Bronchial epithelial cell (primary cell): ENCODE measurements around the gene AMY1C. TPM values are rescaled to one million over a fixed set of nuclear protein-coding genes. Genes with fewer than 3 reads are reported as not detected.

Experiments used
- DNase-seq: peaks from one replicate; pipeline ENCODE4 v3.0.0-alpha.2; 2010; ENCODE audit warnings: low read depth
- FAIRE-seq: peaks from 2 replicates; lab custom pipeline; 2011; peaks lifted over from hg19 to GRCh38; lab: Jason Lieb, UNC
- H3K27me3 ChIP-seq: 2 replicates; pipeline ENCODE4 v1.5.1; 2011; ENCODE audit warnings: low read length; ENCODE audit not compliant: control insufficient read depth, insufficient read depth
- H3K36me3 ChIP-seq: 2 replicates; pipeline ENCODE4 v1.5.1; 2011; ENCODE audit warnings: low read length; ENCODE audit not compliant: control insufficient read depth, insufficient read depth
- H3K4me3 ChIP-seq: 2 replicates; pipeline ENCODE4 v1.5.1; 2011; ENCODE audit warnings: mild to moderate bottlenecking, low read depth, low read length, control low read depth
- CTCF ChIP-seq: IDR thresholded peaks from 2 replicates; pipeline ENCODE4 v1.5.1; 2011; ENCODE audit warnings: mild to moderate bottlenecking, moderate library complexity, low read length, control low read depth, inconsistent platforms; ENCODE audit not compliant: insufficient read depth, severe bottlenecking
- total RNA-seq: library from RNA; depleted of rRNA; stranded (reverse); fragments of >200 nt; gene quantifications from 2 replicates; pipeline ENCODE4 v1.2.1, GENCODE V29; 2014

AMY1C gene
- total RNA-seq, 1 donor from 2014 or later, result 0.26 TPM

DNA sequence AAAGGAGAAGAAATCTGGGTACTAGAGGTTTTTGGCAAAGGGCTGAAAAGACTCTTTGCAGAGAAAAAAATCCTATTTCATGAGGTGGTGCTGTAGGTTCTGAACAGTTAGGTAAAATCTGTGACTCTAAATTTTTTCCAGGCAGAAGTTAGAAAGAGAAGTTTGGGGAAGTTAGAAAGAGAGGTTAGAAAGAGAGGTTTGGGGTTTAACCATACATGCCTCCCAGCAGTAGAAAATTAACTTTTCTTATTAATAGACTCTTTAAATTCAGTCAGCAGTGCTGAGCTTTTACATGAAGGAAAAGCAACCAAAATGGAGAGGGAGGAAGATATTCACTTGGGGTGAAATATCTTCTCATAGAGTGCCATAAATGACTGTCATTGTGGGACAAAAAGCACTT lies 12.2 kb downstream of the AMY1C start:
- no peak overlapping the region for H3K4me3 ChIP-seq
- H3K36me3 ChIP-seq, result no peaks in the 10 kb centered on the region
- no peak for TF ChIP-seq CTCF
- H3K27me3 ChIP-seq, result no peaks in the 10 kb centered on the region
- FAIRE-seq, result no peak
- no peak for DNase-seq

- Histone ChIP-seq H3K36me3 (no peaks in the 10 kb centered on the region), H3K4me3 (no peak overlapping the region), H3K27me3 (no peaks in the 10 kb centered on the region)
- DNase-seq (no peak), FAIRE-seq (no peak)
- TF ChIP-seq CTCF, result no peak
These were observed 30.2 kb downstream of the AMY1C start for GRCh38 chr1:103779932-103780331.

- TF ChIP-seq CTCF, result no peak
- DNase-seq, result no peak
- FAIRE-seq, result no peak
- H3K36me3 ChIP-seq, result no peaks in the 10 kb centered on the region
- no peak overlapping the region for H3K4me3 ChIP-seq
- H3K27me3 ChIP-seq, result no peaks in the 10 kb centered on the region
These were observed 34.3 kb downstream of the AMY1C start for GRCh38 chr1:103783944-103784377.

- DNase-seq (peak; percentile 25), FAIRE-seq (no peak)
- H3K27me3 ChIP-seq, result no peaks in the 10 kb centered on the region
- no peak overlapping the region for H3K4me3 ChIP-seq
- no peak for TF ChIP-seq CTCF
- H3K36me3 ChIP-seq, result no peaks in the 10 kb centered on the region
These were observed 38.7 kb downstream of the AMY1C start for GRCh38 chr1:103788377-103788776.

- no peak for DNase-seq
- no peaks in the 10 kb centered on the region for H3K36me3 ChIP-seq
- H3K4me3 ChIP-seq, result no peak overlapping the region
- H3K27me3 ChIP-seq, result no peaks in the 10 kb centered on the region
- no peak for TF ChIP-seq CTCF
- FAIRE-seq, result no peak
These were observed 40.5 kb downstream of the AMY1C start for GRCh38 chr1:103790172-103790571.

Other genes with a start within 250 kb of the AMY1C start
- 2.6 and 4.6 TPM in 2 replicates for gene RNPC3, start 224.2 kb upstream of the AMY1C start, total RNA-seq
- 3.9 and 5.5 TPM in 2 replicates for gene AMY2B, start 178.3 kb upstream of the AMY1C start, total RNA-seq
- gene AMY2A, start 132.5 kb upstream of the AMY1C start, total RNA-seq, result not detected in 2 replicates
- gene AMY1A, start 94.1 kb upstream of the AMY1C start, total RNA-seq, result under 0.01 TPM in 1 of 2 replicates, not detected in the other
- not detected in 2 replicates for gene AMY1B, start 53.7 kb upstream of the AMY1C start, total RNA-seq